Measurements from ENCODE around the gene OTOGL.

The OTOGL gene

DNA sequence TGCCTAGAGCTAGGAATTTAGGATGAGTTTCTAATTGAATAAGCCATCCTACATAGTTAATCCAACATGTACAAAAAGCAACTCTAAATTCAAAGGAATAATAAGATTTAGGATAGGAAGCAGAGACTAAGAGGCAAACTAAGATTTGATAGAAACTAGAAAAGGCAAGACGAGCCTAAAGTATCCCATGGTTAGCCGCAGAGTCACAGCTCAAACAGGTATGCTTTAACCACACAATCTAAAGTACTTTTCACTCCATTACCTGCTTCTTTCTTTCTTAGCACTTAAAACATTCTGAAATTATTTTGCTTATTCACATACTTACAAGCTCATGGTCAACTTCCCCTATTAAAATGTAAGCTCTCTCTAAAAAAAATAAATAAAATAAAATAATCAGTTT lies 51.8 kb downstream of the OTOGL start:
- intact Hi-C loops (cut with DNase I; ENCODE audit: low total_unique reads), result no loop called here
- DNase-seq, result no peak
- H3K4me3 ChIP-seq, result no peak overlapping the region

GRCh38 chr12:80154261-80154660 lies 54.9 kb downstream of the OTOGL start:
- no peak overlapping the region for H3K27ac ChIP-seq

More for the DNA sequence above, 51.8 kb downstream of the OTOGL start:
- no peaks in the 10 kb centered on the region for H3K36me3 ChIP-seq
- H3K4me1 ChIP-seq, result no peaks in the 10 kb centered on the region
- TF ChIP-seq CTCF (IDR thresholded peaks at IDR 0.05), result no peak
- no peaks in the 10 kb centered on the region for H3K27me3 ChIP-seq
- H3K27ac ChIP-seq, result no peak overlapping the region
- H3K9me3 ChIP-seq, result no peaks in the 10 kb centered on the region

DNA sequence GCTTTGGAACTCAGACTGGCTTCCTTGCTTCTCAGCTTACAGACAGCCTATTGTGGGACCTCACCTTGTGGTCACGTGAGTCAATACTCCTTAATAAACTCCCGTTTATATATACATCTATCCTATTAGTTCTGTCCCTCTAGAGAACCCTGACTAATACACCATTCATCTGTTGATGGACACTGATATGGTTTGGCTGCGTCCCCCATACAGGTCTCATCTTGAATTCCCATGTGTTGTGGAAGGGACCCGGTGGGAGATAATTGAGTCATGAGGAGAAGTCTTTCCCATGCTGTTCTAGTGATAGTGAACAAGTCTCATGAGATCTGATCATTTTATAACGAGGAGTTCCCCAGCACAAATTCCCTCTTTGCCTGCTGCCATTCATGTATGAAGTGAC lies 57.0 kb downstream of the OTOGL start:
- no peaks in the 10 kb centered on the region for H3K4me1 ChIP-seq
- H3K9me3 ChIP-seq, result no peaks in the 10 kb centered on the region
- no peak overlapping the region for H3K27ac ChIP-seq
- no peak for TF ChIP-seq CTCF (IDR thresholded peaks at IDR 0.05)
- H3K36me3 ChIP-seq, result no peaks in the 10 kb centered on the region
- no peaks in the 10 kb centered on the region for H3K27me3 ChIP-seq
- intact Hi-C loops (cut with DNase I; ENCODE audit: low total_unique reads), result no loop called here
- no peak overlapping the region for H3K4me3 ChIP-seq
- DNase-seq, result no peak

More at GRCh38 chr12:80154261-80154660, 54.9 kb downstream of the OTOGL start:
- Histone ChIP-seq H3K4me3 (no peak overlapping the region), H3K36me3 (no peaks in the 10 kb centered on the region), H3K4me1 (no peaks in the 10 kb centered on the region), H3K9me3 (no peaks in the 10 kb centered on the region), H3K27me3 (no peaks in the 10 kb centered on the region)
- no peak for DNase-seq
- intact Hi-C loops (cut with DNase I; ENCODE audit: low total_unique reads), result no loop called here
- no peak for TF ChIP-seq CTCF (IDR thresholded peaks at IDR 0.05)

DNA sequence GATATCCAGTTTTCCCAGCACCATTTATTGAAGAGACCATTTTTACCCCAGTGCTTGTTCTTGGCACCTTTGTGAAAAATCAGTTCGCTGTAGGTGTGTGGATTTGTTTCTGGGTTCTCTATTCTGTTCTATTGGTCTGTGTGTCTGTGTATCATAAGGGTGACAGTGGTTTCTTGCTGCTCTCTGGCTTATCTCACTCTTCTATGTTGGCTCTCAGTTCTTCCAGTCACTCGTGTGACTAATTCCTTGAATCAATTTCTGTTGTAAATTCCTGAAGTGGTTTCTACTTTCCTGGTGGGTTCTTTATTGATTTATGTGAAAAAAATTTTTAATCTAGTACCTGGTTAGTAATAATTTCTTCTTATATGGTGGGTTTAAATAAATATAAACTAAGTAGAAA lies 58.3 kb downstream of the OTOGL start:
- H3K9me3 ChIP-seq, result no peaks in the 10 kb centered on the region
- no peak for TF ChIP-seq CTCF (IDR thresholded peaks at IDR 0.05)
- H3K27ac ChIP-seq, result no peak overlapping the region
- H3K27me3 ChIP-seq, result no peaks in the 10 kb centered on the region
- intact Hi-C loops (cut with DNase I; ENCODE audit: low total_unique reads), result no loop called here
- no peak for DNase-seq
- no peaks in the 10 kb centered on the region for H3K4me1 ChIP-seq
- H3K4me3 ChIP-seq, result no peak overlapping the region
- no peaks in the 10 kb centered on the region for H3K36me3 ChIP-seq

GRCh38 chr12:80161612-80162011 lies 62.3 kb downstream of the OTOGL start:
- Histone ChIP-seq H3K27ac (no peak overlapping the region), H3K4me3 (no peak overlapping the region), H3K27me3 (no peaks in the 10 kb centered on the region), H3K36me3 (no peaks in the 10 kb centered on the region), H3K4me1 (no peaks in the 10 kb centered on the region), H3K9me3 (no peaks in the 10 kb centered on the region)
- intact Hi-C loops (cut with DNase I; ENCODE audit: low total_unique reads), result no loop called here
- no peak for DNase-seq
- TF ChIP-seq CTCF (IDR thresholded peaks at IDR 0.05), result no peak

DNA sequence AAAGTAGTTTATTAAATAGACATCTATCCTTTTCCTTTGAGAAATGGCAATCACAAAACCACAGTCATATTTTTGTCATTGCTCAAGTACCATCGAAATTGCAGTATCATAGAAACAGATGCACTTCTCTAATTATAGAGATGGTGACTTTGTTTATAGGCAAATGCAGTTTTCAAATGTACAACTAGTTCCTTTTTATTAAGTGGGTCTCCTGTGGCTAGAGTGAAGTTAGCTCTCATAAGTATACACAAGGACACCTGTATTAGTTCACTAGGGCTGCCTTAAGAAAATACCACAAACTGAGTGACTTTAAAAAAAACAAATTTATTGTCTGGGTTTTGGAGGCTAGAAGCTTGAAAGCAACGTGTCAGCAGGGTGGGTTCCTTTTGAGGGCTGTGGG lies 62.8 kb downstream of the OTOGL start:
- DNase-seq, result no peak
- TF ChIP-seq CTCF (IDR thresholded peaks at IDR 0.05), result no peak

More for the DNA sequence above, 62.8 kb downstream of the OTOGL start:
- Histone ChIP-seq H3K27me3 (no peaks in the 10 kb centered on the region), H3K27ac (no peak overlapping the region), H3K36me3 (no peaks in the 10 kb centered on the region), H3K4me1 (no peaks in the 10 kb centered on the region), H3K9me3 (no peaks in the 10 kb centered on the region), H3K4me3 (no peak overlapping the region)
- intact Hi-C loops (cut with DNase I; ENCODE audit: low total_unique reads), result no loop called here

Data from tibial artery (tissue), 4 donors.